AG09319 (cell line): ENCODE results near the gene AGBL1.

Experiments
- DNase-seq: peaks from one replicate; pipeline ENCODE4 v3.0.0-alpha.2; 2010; ENCODE audit warnings: low read depth; ENCODE audit errors: extremely low read depth
- TF ChIP-seq, protein P1 (sequence below): IDR thresholded peaks from 2 replicates; pipeline ENCODE4 v1.5.1; 2011; ENCODE audit warnings: low read depth, mild to moderate bottlenecking, inconsistent platforms, low read length, moderate library complexity

AGBL1 gene

DNA sequence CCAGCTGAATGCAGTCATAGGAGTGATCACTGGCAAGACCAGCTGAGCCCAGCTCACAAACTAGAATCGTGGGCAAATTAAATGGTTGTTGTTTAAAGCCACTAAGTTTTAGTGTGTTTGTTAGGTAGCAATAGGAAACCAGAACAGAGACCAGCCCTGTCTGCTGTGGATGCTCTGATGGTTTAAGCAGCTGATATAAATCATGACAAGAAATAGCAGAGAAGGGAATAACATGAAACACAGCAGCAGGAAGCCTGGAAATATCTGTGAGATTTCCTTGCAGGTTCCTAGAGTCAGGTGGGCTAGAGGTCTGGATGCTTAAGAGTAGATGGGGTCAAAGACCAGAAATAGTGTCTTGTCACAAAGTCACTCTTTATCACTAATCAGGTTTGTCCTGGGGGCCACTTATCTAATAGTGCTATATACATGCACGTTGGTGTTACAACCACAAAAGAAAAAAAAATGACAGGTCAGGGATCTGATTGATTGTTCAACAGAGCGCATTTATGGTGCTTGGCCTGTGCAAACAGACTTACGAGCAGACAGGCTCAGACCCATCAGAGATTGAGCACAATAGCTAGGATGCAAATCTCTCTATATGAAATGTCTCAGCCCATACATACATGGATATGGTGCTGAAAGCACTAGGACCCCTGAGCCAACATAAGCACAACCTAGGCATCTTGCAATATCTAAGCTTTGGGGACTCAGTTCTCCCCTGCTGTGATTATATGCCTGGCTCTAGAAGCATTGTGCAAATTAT is 967.7 kb downstream of the AGBL1 start:
- no peak for DNase-seq
- TF ChIP-seq, protein P1, sequence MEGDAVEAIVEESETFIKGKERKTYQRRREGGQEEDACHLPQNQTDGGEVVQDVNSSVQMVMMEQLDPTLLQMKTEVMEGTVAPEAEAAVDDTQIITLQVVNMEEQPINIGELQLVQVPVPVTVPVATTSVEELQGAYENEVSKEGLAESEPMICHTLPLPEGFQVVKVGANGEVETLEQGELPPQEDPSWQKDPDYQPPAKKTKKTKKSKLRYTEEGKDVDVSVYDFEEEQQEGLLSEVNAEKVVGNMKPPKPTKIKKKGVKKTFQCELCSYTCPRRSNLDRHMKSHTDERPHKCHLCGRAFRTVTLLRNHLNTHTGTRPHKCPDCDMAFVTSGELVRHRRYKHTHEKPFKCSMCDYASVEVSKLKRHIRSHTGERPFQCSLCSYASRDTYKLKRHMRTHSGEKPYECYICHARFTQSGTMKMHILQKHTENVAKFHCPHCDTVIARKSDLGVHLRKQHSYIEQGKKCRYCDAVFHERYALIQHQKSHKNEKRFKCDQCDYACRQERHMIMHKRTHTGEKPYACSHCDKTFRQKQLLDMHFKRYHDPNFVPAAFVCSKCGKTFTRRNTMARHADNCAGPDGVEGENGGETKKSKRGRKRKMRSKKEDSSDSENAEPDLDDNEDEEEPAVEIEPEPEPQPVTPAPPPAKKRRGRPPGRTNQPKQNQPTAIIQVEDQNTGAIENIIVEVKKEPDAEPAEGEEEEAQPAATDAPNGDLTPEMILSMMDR: no peak
